Measurements from ENCODE around the gene WDR83. TPM values are rescaled to one million over a fixed set of nuclear protein-coding genes. Genes with fewer than 3 reads are reported as not detected.
"Not testable (repeated sequence)": the region's sequence is repeated elsewhere in the genome, so short reads cannot be mapped to it uniquely, and the experiment has no call there.

WDR83 gene
- total RNA-seq, 3 donors from 2014 or later: 8.2 to 13.8 (median 10.2) TPM

GRCh38 chr19:12641456-12641855 lies 25.2 kb upstream of the WDR83 start:
- no peaks in the 10 kb centered on the region for H3K27me3 ChIP-seq
- no peak overlapping the region for H3K27ac ChIP-seq
- H3K4me1 ChIP-seq: no peaks in the 10 kb centered on the region
- H3K9me3 ChIP-seq: no peaks in the 10 kb centered on the region
- H3K4me3 ChIP-seq: no peak overlapping the region
- intact Hi-C loops (cut with DNase I; ENCODE audit: low total_unique reads): loop anchor here (5.0 kb wide), 1 partner anchor 874 kb away; the partner anchor contains the start of gene ZNF441
- DNase-seq (ENCODE audit: low spot score in 2 of 2): no peak
- TF ChIP-seq POLR2AphosphoS5 (IDR thresholded peaks at IDR 0.05): no peak
- H3K36me3 ChIP-seq: no peaks in the 10 kb centered on the region

GRCh38 chr19:12642506-12642905 lies 24.1 kb upstream of the WDR83 start:
- Histone ChIP-seq H3K4me1 (no peaks in the 10 kb centered on the region), H3K27me3 (no peaks in the 10 kb centered on the region), H3K9me3 (no peaks in the 10 kb centered on the region), H3K36me3 (no peaks in the 10 kb centered on the region), H3K27ac (no peak overlapping the region), H3K4me3 (no peak overlapping the region)
- intact Hi-C loops (cut with DNase I; ENCODE audit: low total_unique reads): loop anchor here (5.0 kb wide), 1 partner anchor 875 kb away; the partner anchor contains the start of gene ZNF441
- TF ChIP-seq POLR2A (IDR thresholded peaks at IDR 0.05) (no peak), POLR2AphosphoS5 (IDR thresholded peaks at IDR 0.05) (no peak)
- TF ChIP-seq, protein P1, sequence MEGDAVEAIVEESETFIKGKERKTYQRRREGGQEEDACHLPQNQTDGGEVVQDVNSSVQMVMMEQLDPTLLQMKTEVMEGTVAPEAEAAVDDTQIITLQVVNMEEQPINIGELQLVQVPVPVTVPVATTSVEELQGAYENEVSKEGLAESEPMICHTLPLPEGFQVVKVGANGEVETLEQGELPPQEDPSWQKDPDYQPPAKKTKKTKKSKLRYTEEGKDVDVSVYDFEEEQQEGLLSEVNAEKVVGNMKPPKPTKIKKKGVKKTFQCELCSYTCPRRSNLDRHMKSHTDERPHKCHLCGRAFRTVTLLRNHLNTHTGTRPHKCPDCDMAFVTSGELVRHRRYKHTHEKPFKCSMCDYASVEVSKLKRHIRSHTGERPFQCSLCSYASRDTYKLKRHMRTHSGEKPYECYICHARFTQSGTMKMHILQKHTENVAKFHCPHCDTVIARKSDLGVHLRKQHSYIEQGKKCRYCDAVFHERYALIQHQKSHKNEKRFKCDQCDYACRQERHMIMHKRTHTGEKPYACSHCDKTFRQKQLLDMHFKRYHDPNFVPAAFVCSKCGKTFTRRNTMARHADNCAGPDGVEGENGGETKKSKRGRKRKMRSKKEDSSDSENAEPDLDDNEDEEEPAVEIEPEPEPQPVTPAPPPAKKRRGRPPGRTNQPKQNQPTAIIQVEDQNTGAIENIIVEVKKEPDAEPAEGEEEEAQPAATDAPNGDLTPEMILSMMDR (IDR thresholded peaks at IDR 0.05): no peak
- DNase-seq (ENCODE audit: low spot score in 2 of 2): no peak

DNA sequence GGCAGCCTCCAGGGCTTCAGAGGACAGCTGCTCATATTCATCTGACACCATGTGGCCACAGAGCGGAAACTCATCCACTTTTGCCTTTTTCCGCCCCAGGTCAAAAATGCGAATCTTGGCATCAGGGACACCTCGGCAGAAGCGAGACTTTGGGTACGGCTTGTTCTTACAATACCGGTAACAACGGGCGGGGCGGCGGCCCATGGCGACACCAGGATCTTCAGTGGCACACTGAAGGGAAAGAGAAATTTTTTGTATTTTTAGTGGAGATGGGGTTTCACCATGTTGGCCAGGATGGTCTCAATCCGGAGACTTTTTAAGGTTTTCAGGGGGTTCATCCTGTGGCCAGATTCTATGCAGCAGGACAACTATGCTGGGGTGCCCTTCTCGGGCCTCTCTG lies 22.9 kb upstream of the WDR83 start:
- H3K27ac ChIP-seq; H3K4me1 ChIP-seq; H3K9me3 ChIP-seq; H3K4me3 ChIP-seq; H3K27me3 ChIP-seq; DNase-seq (ENCODE audit: low spot score in 2 of 2); H3K36me3 ChIP-seq: not testable (repeated sequence)
- intact Hi-C loops (cut with DNase I; ENCODE audit: low total_unique reads): loop anchor here (5.0 kb wide), 1 partner anchor 876 kb away; the partner anchor contains the start of gene ZNF441

- no peaks in the 10 kb centered on the region for H3K36me3 ChIP-seq
- DNase-seq (ENCODE audit: low spot score in 2 of 2): no peak
- no peak overlapping the region for H3K27ac ChIP-seq
- no peaks in the 10 kb centered on the region for H3K27me3 ChIP-seq
- intact Hi-C loops (cut with DNase I; ENCODE audit: low total_unique reads): no loop called here
- no peaks in the 10 kb centered on the region for H3K9me3 ChIP-seq
- H3K4me3 ChIP-seq: no peak overlapping the region
- TF ChIP-seq, protein P1 (IDR thresholded peaks at IDR 0.05): no peak
- TF ChIP-seq POLR2A (IDR thresholded peaks at IDR 0.05): no peak
- no peak for TF ChIP-seq POLR2AphosphoS5 (IDR thresholded peaks at IDR 0.05)
- H3K4me1 ChIP-seq: peaks cover 0 to 8% of the 10 kb centered on the region in 2 donors
These were observed 20.1 kb upstream of the WDR83 start for GRCh38 chr19:12646551-12646950.

DNA sequence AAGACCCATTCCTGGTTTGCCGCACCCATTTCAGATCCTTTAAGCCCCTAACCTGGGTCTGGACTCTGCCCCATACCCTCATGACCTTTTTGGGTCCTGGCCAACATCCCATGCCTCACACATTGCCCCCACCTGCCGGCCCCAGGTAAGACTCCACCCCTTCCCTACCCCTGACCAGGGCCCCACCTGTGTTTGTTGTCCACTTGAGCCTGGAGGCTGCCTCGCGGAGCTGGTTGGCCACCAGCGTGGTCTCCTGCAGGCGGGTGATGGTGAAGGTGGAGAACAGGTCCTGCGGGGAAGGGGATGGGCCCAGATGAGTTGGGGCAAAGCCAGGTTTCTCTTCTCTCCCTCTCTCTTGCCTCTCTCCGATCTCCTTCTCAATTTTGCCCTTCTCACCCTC lies 19.6 kb upstream of the WDR83 start:
- Histone ChIP-seq H3K27me3 (no peaks in the 10 kb centered on the region), H3K4me3 (no peak overlapping the region), H3K4me1 (peaks cover 0 to 8% of the 10 kb centered on the region in 2 donors), H3K36me3 (no peaks in the 10 kb centered on the region), H3K27ac (no peak overlapping the region), H3K9me3 (no peaks in the 10 kb centered on the region)
- TF ChIP-seq, protein P1 (IDR thresholded peaks at IDR 0.05): no peak
- DNase-seq (ENCODE audit: low spot score in 2 of 2): no peak
- intact Hi-C loops (cut with DNase I; ENCODE audit: low total_unique reads): no loop called here

DNA sequence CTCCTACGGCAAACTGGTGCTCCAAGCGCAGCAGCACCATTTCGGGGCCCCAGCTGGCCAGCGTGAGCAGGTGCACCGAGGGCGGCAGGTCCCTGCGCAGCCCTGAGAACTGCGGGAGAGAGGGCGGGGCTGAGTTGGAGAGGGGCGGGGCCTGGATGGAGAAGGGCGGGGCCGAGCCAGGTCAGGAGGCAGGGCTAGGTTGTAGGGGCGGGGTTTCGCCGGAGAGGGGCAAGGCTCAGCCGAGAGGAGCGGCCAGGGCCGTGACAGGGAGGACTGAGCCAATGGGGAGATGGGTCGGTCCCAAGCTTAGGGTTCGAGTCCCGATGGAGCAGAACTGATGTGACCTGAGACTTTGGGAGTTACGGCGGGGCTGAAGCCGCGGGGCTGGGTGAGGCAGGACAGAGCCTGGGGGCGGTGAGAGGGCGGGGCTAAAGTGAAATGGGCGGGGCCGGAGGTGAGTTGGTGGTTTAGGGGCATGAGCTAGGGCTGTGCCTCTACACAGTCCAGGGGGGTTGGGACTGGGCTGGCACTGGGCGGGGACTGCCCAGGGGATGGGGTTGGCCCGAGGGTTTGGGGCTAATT lies 19.0 kb upstream of the WDR83 start:
- intact Hi-C loops (cut with DNase I; ENCODE audit: low total_unique reads): no loop called here
- H3K27me3 ChIP-seq: no peaks in the 10 kb centered on the region
- peaks cover 0 to 8% of the 10 kb centered on the region in 2 donors for H3K4me1 ChIP-seq
- H3K36me3 ChIP-seq: no peaks in the 10 kb centered on the region
- TF ChIP-seq, protein P1 (IDR thresholded peaks at IDR 0.05): no peak
- TF ChIP-seq POLR2AphosphoS5 (IDR thresholded peaks at IDR 0.05) (no peak), POLR2A (IDR thresholded peaks at IDR 0.05) (no peak)
- no peak overlapping the region for H3K27ac ChIP-seq
- DNase-seq (ENCODE audit: low spot score in 2 of 2): peak in 1 of 2 donors; percentile 68
- no peaks in the 10 kb centered on the region for H3K9me3 ChIP-seq
- peak overlapping the region in 2 of 3 donors; percentile 44 to 63 for H3K4me3 ChIP-seq

Data from breast epithelium (tissue), 4 donors.